ENCODE measurements around the gene FIGNL2.
"Not testable (repeated sequence)": the region's sequence is repeated elsewhere in the genome, so short reads cannot be mapped to it uniquely, and the experiment has no call there.

Gene FIGNL2

GRCh38 chr12:51815571-51815970 is 32.9 kb downstream of the FIGNL2 start:
- DNase-seq (ENCODE audit: low read depth), result no peak

- DNase-seq (ENCODE audit: low read depth), result no peak
These were observed 34.0 kb downstream of the FIGNL2 start for GRCh38 chr12:51814311-51815088.

DNA sequence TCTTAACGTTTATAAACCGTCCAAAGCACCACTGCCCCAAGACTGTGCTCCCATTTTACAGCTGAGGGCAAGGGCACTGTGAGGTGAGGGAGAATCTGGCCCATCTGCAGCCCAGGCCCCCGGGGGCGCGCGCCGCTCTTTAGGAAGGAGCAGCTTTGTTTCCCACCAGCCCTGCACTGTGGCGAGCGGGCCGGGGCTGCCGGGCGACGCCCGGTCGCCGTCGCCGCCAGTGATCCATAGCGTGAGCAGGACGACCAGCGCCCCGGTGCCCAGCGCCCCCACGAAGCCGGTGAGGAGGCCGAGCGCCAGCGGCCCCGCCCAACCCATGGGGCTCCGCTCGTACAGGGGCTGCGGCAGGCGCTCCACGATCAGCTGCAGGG is 34.6 kb downstream of the FIGNL2 start:
- no peak for DNase-seq (ENCODE audit: low read depth)

GRCh38 chr12:51812871-51813270 is 35.6 kb downstream of the FIGNL2 start:
- DNase-seq (ENCODE audit: low read depth), result no peak

GRCh38 chr12:51811203-51812202 is 37.0 kb downstream of the FIGNL2 start:
- DNase-seq (ENCODE audit: low read depth), result no peak

GRCh38 chr12:51809193-51809592 is 39.3 kb downstream of the FIGNL2 start:
- DNase-seq (ENCODE audit: low read depth), result no peak

DNA sequence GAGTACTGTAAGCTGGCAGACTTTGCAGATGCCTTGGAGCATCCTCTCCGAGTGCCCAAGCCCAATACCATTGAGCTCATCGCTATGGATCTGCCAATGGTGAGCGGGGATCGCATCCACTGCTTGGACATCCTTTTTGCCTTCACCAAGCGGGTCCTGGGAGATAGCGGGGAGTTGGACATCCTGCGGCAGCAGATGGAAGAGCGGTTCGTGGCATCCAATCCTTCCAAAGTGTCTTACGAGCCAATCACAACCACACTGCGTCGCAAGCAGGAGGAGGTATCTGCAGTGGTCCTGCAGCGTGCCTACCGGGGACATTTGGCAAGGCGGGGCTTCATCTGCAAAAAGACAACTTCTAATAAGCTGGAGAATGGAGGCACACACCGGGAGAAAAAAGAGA is 41.6 kb downstream of the FIGNL2 start:
- no peak for DNase-seq (ENCODE audit: low read depth)

DNA sequence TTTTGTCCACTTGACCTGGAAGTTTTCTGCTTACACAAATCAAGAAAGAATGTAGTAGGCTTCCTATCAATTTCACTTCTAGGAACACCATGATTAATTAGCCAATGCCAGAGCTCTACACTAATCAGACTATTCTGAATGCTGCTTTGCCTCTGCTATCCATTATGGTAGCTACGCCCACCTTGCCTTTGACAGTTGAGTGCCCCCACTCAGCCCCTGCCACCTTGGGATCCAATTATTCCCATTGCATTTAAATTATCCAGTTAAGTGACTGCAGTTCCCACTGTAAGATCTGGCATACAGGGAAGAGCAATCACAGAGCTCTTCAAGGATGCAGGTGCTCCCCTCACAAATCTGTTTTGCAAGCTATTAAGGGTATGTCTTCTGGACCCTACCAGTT is 47.5 kb downstream of the FIGNL2 start:
- DNase-seq (ENCODE audit: low read depth), result no peak

GRCh38 chr12:51798501-51798900 is 50.0 kb downstream of the FIGNL2 start:
- DNase-seq (ENCODE audit: low read depth), result no peak

- not testable (repeated sequence) for DNase-seq (ENCODE audit: low read depth)
These were observed 50.5 kb downstream of the FIGNL2 start for GRCh38 chr12:51798051-51798450.

- DNase-seq (ENCODE audit: low read depth), result no peak
These were observed 51.2 kb downstream of the FIGNL2 start for GRCh38 chr12:51797301-51797700.

GRCh38 chr12:51793201-51793600 is 55.3 kb downstream of the FIGNL2 start:
- no peak for DNase-seq (ENCODE audit: low read depth)

DNA sequence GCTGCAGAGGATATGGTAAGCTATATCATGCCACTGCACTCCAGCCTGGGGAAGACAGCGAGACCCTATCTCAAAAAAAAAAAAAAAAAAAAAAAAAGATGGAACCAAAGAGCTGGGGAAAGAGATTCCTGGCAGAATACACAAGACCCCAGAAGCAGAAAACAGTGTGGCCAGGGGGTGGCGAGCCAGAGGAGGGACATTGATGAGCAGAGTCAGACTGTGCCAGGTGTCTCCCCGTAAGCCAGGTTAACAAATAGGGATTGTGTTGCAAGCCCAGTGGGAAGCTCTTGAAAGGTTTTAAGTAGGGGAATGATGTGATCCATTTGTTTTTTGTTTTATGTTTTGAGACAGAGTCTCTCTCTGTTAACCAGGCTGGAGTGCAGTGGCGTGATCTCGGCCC is 56.1 kb downstream of the FIGNL2 start:
- DNase-seq (ENCODE audit: low read depth), result no peak

DNA sequence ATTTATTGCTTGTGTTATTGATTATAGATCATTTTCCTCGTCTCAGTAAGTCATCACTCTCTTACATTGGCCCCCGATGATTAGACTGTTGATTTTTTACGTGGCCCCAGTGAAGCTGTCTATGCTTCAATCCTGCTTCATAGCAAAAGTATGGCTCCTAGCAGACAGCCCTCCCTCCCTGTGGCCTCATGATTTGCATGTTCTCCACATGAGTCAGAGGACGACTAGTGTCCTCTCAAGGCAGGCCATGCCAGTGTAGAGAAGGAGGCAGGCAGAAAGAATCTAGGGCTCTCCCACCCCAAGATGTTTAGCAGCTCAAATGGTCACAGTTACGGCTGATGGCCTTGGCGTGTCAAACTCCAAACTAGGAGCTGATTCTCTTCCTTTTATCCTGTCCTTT is 59.6 kb downstream of the FIGNL2 start:
- peak; percentile 66 for DNase-seq (ENCODE audit: low read depth)

DNA sequence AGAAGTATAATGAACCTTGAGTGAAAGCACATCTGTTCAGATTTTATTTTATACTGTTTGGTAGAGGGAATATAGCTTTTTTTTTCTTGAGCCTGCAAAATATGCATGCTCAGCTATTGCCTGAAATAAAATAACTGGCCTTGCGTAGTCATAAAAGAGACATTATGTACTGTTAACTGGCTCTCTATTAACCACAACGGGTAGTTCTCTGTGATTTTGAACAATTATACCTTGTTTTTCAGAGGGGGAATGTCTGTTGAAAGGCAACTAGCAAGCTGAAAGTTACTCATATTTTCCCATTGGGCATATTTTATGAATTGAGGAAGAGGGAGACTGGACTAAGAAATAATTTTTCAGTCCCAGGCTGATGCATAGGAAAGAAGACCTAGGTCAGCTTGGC is 62.6 kb downstream of the FIGNL2 start:
- no peak for DNase-seq (ENCODE audit: low read depth)

- no peak for DNase-seq (ENCODE audit: low read depth)
These were observed 63.8 kb downstream of the FIGNL2 start for GRCh38 chr12:51784688-51785087.

GRCh38 chr12:51779876-51780275 is 68.6 kb downstream of the FIGNL2 start:
- no peak for DNase-seq (ENCODE audit: low read depth)

DNA sequence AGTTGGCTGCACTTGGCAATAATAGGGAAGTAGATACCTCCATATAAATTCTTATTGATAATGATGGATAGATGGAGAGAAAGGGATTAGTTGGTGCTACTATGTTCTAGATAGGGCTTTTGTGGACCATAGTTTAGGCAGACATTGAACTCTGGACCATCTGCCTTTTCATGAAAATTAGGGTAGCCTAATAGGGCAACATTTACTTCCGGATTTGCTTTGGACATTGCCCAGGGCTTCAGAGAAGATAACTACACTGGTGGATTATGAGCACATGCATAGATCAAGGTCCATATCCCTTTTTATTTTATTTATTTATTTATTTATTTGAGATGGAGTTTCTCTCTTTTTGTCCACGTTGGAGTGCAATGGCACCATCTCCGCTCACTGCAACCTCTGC is 70.5 kb downstream of the FIGNL2 start:
- DNase-seq (ENCODE audit: low read depth), result no peak

DNA sequence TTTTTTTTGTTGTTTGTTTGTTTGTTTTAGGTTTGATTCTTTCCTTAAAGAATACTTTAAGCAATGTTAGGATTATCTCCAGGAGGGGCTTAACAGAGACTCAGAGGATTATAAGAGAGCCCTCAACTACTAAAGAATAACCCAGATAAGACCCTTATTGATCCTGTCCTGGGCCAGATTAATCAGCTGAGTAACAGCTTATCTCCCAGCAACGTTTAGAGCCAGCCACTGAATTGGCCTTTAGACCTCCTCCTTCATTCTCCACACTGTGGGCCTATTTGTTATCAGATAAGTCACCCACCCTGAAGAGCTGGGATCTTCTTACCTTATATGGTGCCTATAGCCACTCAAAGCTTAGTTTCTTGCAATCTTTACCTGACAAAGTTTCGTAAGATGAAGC is 71.1 kb downstream of the FIGNL2 start:
- no peak for DNase-seq (ENCODE audit: low read depth)

- DNase-seq (ENCODE audit: low read depth), result no peak
These were observed 73.6 kb downstream of the FIGNL2 start for GRCh38 chr12:51774933-51775332.

DNA sequence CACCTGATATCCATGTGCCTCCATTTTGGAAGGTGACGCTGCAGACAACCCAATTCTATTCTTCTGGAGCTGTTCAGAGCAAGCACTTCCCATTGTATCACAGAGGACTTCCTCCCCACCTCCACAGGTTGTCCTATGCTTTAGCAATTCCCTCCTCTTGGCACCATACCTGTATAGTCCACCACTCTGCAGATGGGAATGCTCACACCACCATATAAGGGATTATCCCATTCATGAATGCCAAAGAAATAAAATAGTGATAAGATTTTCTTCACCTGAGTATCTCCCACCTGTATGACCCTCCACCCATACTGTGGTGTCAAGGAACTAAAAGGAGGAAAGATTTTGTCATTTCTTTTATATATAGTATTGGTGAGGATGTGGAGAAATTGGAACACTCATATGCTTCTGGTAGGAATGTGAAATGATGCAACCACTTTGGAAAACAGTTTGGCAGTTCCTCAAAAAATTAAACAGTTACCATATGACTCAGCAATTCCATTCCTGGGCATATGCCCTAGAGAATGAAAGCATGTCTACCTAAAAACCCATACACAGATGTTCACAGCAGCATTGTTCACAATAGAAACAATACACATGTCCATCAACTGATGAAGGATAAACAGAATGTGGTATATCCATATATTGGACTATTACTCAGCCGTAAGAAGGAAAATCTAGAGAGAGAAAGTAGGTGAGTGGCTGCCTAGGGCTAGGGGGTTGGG is 75.2 kb downstream of the FIGNL2 start:
- DNase-seq (ENCODE audit: low read depth), result peak; percentile 63

DNA sequence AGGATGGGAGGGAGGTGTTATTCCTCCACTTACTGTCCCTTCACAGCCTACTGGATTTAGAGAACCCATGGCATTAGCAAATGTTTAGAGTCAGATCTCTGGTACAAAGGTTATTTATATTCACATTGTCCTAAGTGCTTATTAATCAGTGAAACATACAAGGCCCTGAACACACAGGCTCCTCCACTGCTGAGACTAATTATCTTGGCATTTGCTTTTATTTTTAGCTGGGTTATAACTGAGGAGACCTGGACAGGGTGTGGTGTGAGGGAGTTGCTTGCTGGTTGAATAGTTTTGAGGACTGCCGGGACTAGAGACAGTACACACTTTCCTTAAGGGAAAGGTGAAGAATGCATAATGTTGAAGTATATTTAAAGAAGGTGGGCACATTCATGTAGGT is 77.5 kb downstream of the FIGNL2 start:
- DNase-seq (ENCODE audit: low read depth), result no peak

Measured in HS-27A (cell line).